ENCODE measurements around the gene AHRR.

Gene AHRR

DNA sequence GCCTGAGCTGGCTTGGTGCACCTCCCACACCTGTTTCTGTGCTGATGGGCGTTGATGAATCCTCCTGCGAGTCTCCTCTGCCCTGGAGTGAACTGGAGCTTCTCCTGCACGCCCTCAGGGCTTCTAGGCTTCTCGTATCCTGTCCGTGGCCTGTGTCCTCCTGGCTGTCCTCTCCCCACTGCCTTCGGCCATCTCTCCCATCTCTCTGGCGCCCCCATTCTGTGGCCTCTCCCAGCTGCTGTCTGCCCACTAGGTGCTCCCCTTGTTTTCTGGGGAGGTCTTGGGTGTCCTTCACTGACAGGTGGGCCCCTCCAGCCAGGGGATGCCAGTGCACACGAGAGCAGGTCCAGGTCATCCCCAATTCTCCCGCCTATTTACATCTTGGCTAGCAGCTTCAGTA is 28.8 kb downstream of the AHRR start:
- H2BK5ac ChIP-seq (ENCODE audit: low read depth, low read length, poor library complexity): no peak overlapping the region
- H3K4me1 ChIP-seq (ENCODE audit: control insufficient read depth in 1 of 2, insufficient read depth in 2 of 2, low read length in 2 of 2): no peaks in the 10 kb centered on the region
- H4K91ac ChIP-seq (ENCODE audit: low read depth, low read length): no peak overlapping the region
- H3K79me1 ChIP-seq (ENCODE audit: low read length): no peaks in the 10 kb centered on the region
- WGBS (ENCODE audit: extremely low coverage, insufficient coverage, insufficient read length): no CpG with 5 or more reads among the region's 9 CpGs
- no peak overlapping the region for H3K9ac ChIP-seq (ENCODE audit: low read length)
- no peak overlapping the region for H2BK120ac ChIP-seq (ENCODE audit: insufficient read depth, low read length, poor library complexity)
- H3K27me3 ChIP-seq (ENCODE audit: insufficient read depth, low read length): no peaks in the 10 kb centered on the region
- H3K18ac ChIP-seq (ENCODE audit: low read length): no peak overlapping the region
- no peak for DNase-seq
- H3K27ac ChIP-seq (ENCODE audit: low read depth, low read length): no peak overlapping the region
- no peak overlapping the region for H2BK12ac ChIP-seq (ENCODE audit: low read length)
- H3K23ac ChIP-seq (ENCODE audit: low read length): no peak overlapping the region
- H4K12ac ChIP-seq (ENCODE audit: low read depth, low read length): no peak overlapping the region
- H3K9me3 ChIP-seq (ENCODE audit: insufficient read depth, low read depth, low read length): peaks cover 7% of the 10 kb centered on the region
- no peak overlapping the region for H2AFZ ChIP-seq (ENCODE audit: insufficient read depth, low read length, poor library complexity)
- no peak overlapping the region for H3K4ac ChIP-seq (ENCODE audit: low read depth, low read length)
- no peak overlapping the region for H3K14ac ChIP-seq (ENCODE audit: low read length)
- no peak overlapping the region for H3K4me2 ChIP-seq (ENCODE audit: low read length)
- H2AK5ac ChIP-seq (ENCODE audit: low read length): no peak overlapping the region
- no peaks in the 10 kb centered on the region for H3K36me3 ChIP-seq (ENCODE audit: control insufficient read depth in 1 of 2, insufficient read depth in 2 of 2, low read length in 2 of 2)
- H3K4me3 ChIP-seq (ENCODE audit: low read depth, low read length): no peak overlapping the region
- H4K8ac ChIP-seq (ENCODE audit: low read depth, low read length): no peak overlapping the region
- H3K79me2 ChIP-seq (ENCODE audit: control insufficient read depth, insufficient read depth, low read length, poor library complexity): no peaks in the 10 kb centered on the region

DNA sequence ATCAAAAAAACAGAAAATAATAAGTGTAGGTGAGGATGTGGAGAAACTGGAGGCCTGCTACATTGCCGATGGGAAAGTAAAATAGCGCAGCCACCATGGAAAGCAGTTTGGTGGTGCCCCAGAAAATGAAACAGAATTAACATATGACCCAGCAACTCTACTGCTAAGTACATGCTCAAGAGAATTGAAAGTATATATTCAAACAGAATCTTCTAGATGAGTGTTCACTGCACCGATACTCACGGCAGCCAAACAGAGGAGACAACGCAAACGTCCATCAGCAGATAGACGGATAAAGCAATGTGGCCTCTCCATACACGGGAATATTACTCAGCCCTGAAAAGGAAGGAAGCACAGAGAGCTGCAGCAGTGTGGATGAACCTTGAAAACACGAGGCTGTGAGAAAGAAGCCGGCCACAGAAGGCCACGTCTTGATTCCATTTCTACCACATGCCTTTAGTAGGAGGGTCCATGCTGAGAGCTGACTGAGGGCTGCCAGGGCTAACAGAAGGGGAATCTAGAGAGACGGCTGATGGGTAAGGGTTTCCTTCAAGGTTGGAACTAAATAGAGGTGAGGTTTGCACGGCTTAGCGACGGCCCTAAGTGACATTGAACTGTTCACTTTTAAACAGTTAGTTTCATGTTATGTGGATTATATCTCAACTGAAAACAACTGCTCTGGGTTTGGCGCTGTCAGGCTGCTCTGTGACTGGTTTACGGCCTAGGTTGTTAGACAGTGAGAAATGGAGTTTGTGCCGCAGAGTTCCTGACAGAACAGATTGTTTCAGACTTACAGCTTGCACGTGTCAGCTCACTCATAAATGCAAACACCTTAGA is 29.8 kb downstream of the AHRR start:
- H3K79me1 ChIP-seq (ENCODE audit: low read length): no peaks in the 10 kb centered on the region
- H2AK5ac ChIP-seq (ENCODE audit: low read length): no peak overlapping the region
- H3K14ac ChIP-seq (ENCODE audit: low read length): no peak overlapping the region
- H2AFZ ChIP-seq (ENCODE audit: insufficient read depth, low read length, poor library complexity): no peak overlapping the region
- H3K4me3 ChIP-seq (ENCODE audit: low read depth, low read length): no peak overlapping the region
- H3K36me3 ChIP-seq (ENCODE audit: control insufficient read depth in 1 of 2, insufficient read depth in 2 of 2, low read length in 2 of 2): no peaks in the 10 kb centered on the region
- H2BK12ac ChIP-seq (ENCODE audit: low read length): no peak overlapping the region
- H3K79me2 ChIP-seq (ENCODE audit: control insufficient read depth, insufficient read depth, low read length, poor library complexity): no peaks in the 10 kb centered on the region
- H2BK120ac ChIP-seq (ENCODE audit: insufficient read depth, low read length, poor library complexity): no peak overlapping the region
- no peaks in the 10 kb centered on the region for H3K27me3 ChIP-seq (ENCODE audit: insufficient read depth, low read length)
- peaks cover 7% of the 10 kb centered on the region for H3K9me3 ChIP-seq (ENCODE audit: insufficient read depth, low read depth, low read length)
- H3K9ac ChIP-seq (ENCODE audit: low read length): no peak overlapping the region
- no peaks in the 10 kb centered on the region for H3K4me1 ChIP-seq (ENCODE audit: control insufficient read depth in 1 of 2, insufficient read depth in 2 of 2, low read length in 2 of 2)
- DNase-seq: no peak
- H2BK5ac ChIP-seq (ENCODE audit: low read depth, low read length, poor library complexity): no peak overlapping the region
- no peak overlapping the region for H4K91ac ChIP-seq (ENCODE audit: low read depth, low read length)
- H3K27ac ChIP-seq (ENCODE audit: low read depth, low read length): no peak overlapping the region
- H3K4me2 ChIP-seq (ENCODE audit: low read length): no peak overlapping the region
- no peak overlapping the region for H4K12ac ChIP-seq (ENCODE audit: low read depth, low read length)
- no peak overlapping the region for H4K8ac ChIP-seq (ENCODE audit: low read depth, low read length)
- no CpG with 5 or more reads among the region's 19 CpGs for WGBS (ENCODE audit: extremely low coverage, insufficient coverage, insufficient read length)
- H3K23ac ChIP-seq (ENCODE audit: low read length): no peak overlapping the region
- H3K4ac ChIP-seq (ENCODE audit: low read depth, low read length): no peak overlapping the region
- no peak overlapping the region for H3K18ac ChIP-seq (ENCODE audit: low read length)

DNA sequence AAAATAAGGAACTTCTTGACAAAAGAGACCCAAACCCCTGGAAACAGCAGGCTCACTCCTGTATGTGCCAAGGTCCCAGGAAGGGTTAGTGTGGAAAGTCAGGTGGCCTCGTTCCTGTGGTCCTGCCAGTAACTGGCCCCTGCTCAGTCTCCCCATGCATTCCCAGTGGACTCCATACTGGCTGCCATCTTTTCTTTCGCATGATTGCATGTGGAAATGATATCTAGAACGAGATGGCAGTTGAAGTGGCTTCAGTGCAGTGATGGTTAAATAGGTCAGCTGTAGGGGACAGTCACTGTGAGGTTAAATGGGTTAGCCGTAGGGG is 30.4 kb downstream of the AHRR start:
- H2BK12ac ChIP-seq (ENCODE audit: low read length): no peak overlapping the region
- H3K27ac ChIP-seq (ENCODE audit: low read depth, low read length): no peak overlapping the region
- no peak overlapping the region for H3K18ac ChIP-seq (ENCODE audit: low read length)
- no peak overlapping the region for H2BK120ac ChIP-seq (ENCODE audit: insufficient read depth, low read length, poor library complexity)
- no peak overlapping the region for H3K23ac ChIP-seq (ENCODE audit: low read length)
- no peak overlapping the region for H2AK5ac ChIP-seq (ENCODE audit: low read length)
- H4K91ac ChIP-seq (ENCODE audit: low read depth, low read length): no peak overlapping the region
- WGBS (ENCODE audit: extremely low coverage, insufficient coverage, insufficient read length): no CpG with 5 or more reads among the region's 4 CpGs
- no peaks in the 10 kb centered on the region for H3K79me1 ChIP-seq (ENCODE audit: low read length)
- no peak overlapping the region for H3K14ac ChIP-seq (ENCODE audit: low read length)
- H3K9ac ChIP-seq (ENCODE audit: low read length): no peak overlapping the region
- no peak for DNase-seq
- H3K36me3 ChIP-seq (ENCODE audit: control insufficient read depth in 1 of 2, insufficient read depth in 2 of 2, low read length in 2 of 2): no peaks in the 10 kb centered on the region
- no peak overlapping the region for H3K4me3 ChIP-seq (ENCODE audit: low read depth, low read length)
- no peaks in the 10 kb centered on the region for H3K79me2 ChIP-seq (ENCODE audit: control insufficient read depth, insufficient read depth, low read length, poor library complexity)
- no peak overlapping the region for H4K8ac ChIP-seq (ENCODE audit: low read depth, low read length)
- H2BK5ac ChIP-seq (ENCODE audit: low read depth, low read length, poor library complexity): no peak overlapping the region
- H3K27me3 ChIP-seq (ENCODE audit: insufficient read depth, low read length): no peaks in the 10 kb centered on the region
- H3K9me3 ChIP-seq (ENCODE audit: insufficient read depth, low read depth, low read length): peaks cover 4% of the 10 kb centered on the region
- no peaks in the 10 kb centered on the region for H3K4me1 ChIP-seq (ENCODE audit: control insufficient read depth in 1 of 2, insufficient read depth in 2 of 2, low read length in 2 of 2)
- H3K4me2 ChIP-seq (ENCODE audit: low read length): no peak overlapping the region
- no peak overlapping the region for H3K4ac ChIP-seq (ENCODE audit: low read depth, low read length)
- H2AFZ ChIP-seq (ENCODE audit: insufficient read depth, low read length, poor library complexity): no peak overlapping the region
- no peak overlapping the region for H4K12ac ChIP-seq (ENCODE audit: low read depth, low read length)

DNA sequence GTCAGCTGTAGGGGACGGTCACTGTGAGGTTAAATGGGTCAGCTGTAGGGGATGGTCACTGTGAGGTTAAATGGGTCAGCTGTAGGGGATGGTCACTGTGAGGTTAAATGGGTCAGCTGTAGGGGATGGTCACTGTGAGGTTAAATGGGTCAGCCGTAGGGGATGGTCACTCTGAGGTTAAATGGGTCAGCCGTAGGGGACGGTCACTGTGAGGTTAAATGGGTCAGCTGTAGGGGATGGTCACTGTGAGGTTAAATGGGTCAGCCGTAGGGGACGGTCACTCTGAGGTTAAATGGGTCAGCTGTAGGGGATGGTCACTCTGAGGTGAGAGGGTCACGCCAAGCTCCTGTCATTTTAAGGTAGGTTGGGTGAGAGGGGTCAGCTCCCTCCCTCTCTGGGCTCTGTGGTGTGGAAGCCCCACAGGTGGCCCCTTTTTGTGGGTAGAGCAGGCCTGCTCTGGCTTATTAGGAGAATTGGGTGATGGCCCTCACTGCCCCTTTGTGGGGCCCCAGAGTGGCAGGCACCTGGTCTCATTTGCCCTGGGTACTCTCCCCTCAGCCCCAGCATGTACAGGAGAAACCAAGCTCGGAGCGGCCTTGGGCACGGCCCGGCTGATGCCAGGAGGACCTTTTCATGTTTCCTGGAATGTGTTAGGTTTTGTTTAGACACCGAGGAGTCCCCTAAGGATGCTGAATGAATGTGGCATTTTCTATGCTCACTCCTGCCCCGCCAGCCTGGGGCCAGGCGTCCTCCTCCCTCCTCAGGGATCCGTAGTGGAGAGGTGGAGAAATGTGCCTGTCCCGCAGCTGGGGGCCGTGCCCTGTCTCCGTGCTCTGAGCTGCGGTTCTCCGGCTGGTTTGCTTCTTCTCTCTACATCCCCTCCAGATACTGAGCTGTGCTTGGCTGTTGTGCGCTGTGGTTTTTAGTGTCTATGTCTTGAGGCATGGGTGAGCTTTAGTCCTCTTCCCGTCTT is 31.4 kb downstream of the AHRR start:
- Histone ChIP-seq H4K12ac (ENCODE audit: low read depth, low read length) (no peak overlapping the region), H4K8ac (ENCODE audit: low read depth, low read length) (no peak overlapping the region), H3K18ac (ENCODE audit: low read length) (no peak overlapping the region), H2AFZ (ENCODE audit: insufficient read depth, low read length, poor library complexity) (no peak overlapping the region), H3K4me1 (ENCODE audit: control insufficient read depth in 1 of 2, insufficient read depth in 2 of 2, low read length in 2 of 2) (no peaks in the 10 kb centered on the region), H2BK12ac (ENCODE audit: low read length) (no peak overlapping the region), H3K79me1 (ENCODE audit: low read length) (no peaks in the 10 kb centered on the region), H3K9ac (ENCODE audit: low read length) (no peak overlapping the region), H2AK5ac (ENCODE audit: low read length) (no peak overlapping the region), H3K4me2 (ENCODE audit: low read length) (no peak overlapping the region), H2BK5ac (ENCODE audit: low read depth, low read length, poor library complexity) (no peak overlapping the region), H3K27ac (ENCODE audit: low read depth, low read length) (no peak overlapping the region), H3K4ac (ENCODE audit: low read depth, low read length) (no peak overlapping the region), H3K23ac (ENCODE audit: low read length) (no peak overlapping the region), H2BK120ac (ENCODE audit: insufficient read depth, low read length, poor library complexity) (no peak overlapping the region), H3K36me3 (ENCODE audit: control insufficient read depth in 1 of 2, insufficient read depth in 2 of 2, low read length in 2 of 2) (no peaks in the 10 kb centered on the region), H3K9me3 (ENCODE audit: insufficient read depth, low read depth, low read length) (peaks cover 4% of the 10 kb centered on the region), H3K79me2 (ENCODE audit: control insufficient read depth, insufficient read depth, low read length, poor library complexity) (no peaks in the 10 kb centered on the region), H4K91ac (ENCODE audit: low read depth, low read length) (no peak overlapping the region), H3K14ac (ENCODE audit: low read length) (no peak overlapping the region), H3K27me3 (ENCODE audit: insufficient read depth, low read length) (no peaks in the 10 kb centered on the region), H3K4me3 (ENCODE audit: low read depth, low read length) (no peak overlapping the region)
- no peak for DNase-seq
- WGBS (ENCODE audit: extremely low coverage, insufficient coverage, insufficient read length): no CpG with 5 or more reads among the region's 22 CpGs
